Measurements from ENCODE around the gene L3MBTL1.

Gene L3MBTL1

DNA sequence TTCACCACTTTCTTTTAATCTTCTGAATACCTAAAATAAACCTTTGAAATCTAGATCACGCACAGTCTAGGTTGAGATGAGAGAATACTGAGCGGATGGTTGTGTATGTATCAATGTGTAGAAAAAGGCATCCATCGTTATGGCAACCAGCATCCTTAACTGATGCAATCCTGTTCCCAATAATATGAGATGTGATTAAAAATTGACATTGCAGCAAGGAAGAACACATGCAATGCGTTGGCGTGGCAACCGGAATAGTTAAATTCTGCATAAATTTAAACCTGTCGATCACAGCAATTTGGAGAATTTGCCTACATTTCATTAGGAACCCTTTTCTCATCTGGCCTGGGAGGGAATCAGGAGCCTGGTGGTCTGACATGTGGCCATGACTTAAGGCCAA, 1.3 kb upstream of the L3MBTL1 start:
- no peak for DNase-seq (ENCODE audit: low read depth in 2 of 2)

DNA sequence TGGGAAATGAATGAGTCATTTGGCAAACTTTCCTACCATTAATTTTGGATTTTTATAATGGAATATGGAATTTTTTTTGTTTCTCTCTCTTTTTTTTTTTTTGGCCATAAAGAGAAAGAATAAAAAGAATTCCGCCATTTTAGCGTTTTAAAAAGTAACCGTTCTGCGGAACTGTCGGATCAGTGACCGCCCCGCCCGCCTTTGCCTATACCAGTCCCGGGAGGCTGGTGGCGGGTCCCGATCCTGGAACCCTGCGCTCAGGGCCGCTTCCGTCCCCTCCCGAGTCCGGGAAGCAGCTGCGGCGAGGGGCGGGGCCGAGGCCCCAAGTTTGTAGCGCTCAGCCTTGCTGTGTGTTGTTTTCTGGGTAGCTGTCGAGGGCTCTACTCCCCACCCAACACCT, 609 bp downstream of the L3MBTL1 start:
- no peak for DNase-seq (ENCODE audit: low read depth in 2 of 2)

DNA sequence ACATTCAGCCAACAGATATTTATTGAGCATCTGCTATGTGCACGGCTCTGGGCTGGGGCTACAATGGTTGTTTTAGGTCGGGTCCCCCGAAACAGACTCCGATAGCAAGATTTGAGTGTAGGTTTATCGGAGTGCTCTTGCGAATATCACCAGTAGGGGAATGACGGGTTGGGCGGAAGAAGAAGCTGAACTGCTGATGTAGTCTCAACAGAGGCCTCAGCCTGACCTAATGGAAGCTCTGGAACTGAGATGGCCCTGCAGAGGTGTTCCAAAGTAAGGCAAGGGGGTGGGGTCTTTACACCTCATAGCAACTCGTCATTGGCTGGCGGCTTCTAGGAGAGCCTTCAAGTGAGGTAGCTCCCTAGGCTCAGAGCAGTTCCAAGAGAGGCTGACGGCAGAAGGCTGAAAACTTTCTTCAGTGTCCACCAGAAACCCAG, 1.1 kb downstream of the L3MBTL1 start:
- DNase-seq (ENCODE audit: low read depth in 2 of 2), result no peak

DNA sequence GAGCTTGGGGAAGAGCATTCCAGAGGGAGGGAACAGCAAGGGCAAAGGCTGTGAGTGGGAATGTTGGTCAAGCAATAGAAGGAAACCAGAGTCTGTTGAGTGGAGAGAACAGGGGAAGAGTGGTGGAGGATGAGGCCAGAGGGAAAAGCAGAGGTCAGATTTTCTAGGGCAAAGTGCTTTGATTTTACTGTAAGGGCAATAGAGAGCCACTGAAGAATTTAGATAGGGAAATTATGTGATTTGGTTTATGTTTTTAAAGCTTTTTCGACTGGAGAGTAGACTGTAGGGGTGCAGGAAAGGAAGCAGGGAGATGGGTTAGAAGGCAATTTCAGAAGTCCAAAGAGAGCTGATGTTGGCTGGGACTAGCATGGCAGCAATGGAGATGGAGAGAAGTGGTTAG, 4.4 kb downstream of the L3MBTL1 start:
- no peak for DNase-seq (ENCODE audit: low read depth in 2 of 2)

DNA sequence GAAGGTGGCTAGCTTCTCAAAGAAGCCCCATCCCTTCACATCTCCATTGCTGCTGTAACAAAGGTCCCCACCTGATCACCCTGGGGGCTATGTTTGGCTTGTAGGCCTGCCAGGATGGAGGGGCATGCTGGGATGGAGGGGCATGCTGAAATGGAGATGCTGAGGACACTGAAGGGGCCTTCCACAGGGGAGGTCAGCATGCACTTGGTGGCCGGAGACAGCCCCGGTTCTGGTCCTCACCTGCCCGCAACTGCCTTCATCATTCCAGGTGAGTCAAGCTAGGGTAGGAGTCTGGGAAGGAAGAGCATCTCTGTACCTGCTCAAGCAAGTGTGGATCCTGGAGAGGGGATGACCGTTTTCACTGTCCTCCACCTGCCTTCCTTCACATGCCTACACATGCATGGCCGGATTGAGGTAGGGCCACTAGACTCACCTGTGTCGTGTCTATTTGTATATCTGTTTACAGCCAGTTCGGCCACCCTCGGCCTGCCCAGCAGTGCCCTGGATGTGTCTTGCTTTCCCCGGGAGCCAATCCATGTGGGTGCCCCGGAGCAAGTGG, 6.0 kb downstream of the L3MBTL1 start:
- no peak for DNase-seq (ENCODE audit: low read depth in 2 of 2)

DNA sequence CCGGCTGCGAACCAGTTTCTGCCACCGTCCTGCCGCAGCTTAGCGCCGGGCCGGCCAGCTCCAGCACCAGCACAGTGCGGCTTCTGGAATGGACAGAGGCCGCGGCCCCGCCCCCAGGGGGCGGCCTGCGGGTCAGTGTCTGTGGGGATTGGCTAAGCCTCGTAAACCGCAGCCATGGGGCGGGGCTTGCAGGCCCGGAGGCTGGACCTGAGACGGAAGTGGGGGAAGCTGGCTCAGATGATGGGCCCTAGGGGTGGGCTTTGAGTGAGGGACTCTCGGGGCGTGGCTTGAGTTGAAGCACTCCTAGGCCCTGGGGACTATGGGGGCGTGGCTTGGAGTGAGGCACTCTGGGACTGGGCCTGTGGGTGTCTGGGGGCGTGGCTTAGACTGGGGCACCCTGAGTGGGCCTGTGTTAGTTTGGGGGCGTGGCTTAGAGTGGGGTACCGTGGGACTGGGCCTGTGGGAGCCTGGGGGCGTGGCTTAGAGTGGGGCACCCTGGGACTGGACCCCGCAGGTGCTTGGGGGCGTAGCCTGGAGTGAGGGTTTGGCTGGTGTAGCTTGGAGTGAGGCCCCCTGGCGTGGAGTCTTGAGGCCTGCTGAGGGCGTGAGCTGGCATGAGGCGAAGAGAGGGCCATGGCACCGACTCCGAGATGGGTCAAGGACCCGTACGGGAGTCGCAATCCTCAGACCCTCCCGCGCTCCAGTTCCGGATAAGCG, 6.6 kb downstream of the L3MBTL1 start:
- DNase-seq (ENCODE audit: low read depth in 2 of 2), result peak; percentile 95

DNA sequence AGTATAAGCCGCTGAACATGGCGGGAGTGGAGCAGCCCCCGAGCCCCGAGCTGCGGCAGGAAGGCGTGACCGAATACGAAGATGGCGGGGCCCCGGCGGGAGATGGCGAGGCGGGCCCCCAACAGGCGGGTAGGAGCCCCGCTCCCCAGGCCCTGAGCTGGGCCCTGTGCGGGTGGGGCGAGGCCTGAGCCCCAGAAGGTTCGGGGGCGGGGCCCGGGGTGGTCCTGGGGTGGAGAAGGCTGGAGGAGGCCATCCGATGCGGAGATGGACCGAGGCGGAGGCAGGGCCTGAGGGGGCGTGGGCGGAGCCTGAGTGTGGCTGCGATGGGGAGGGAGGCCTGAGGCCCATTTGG, 7.1 kb downstream of the L3MBTL1 start:
- no peak for DNase-seq (ENCODE audit: low read depth in 2 of 2)

DNA sequence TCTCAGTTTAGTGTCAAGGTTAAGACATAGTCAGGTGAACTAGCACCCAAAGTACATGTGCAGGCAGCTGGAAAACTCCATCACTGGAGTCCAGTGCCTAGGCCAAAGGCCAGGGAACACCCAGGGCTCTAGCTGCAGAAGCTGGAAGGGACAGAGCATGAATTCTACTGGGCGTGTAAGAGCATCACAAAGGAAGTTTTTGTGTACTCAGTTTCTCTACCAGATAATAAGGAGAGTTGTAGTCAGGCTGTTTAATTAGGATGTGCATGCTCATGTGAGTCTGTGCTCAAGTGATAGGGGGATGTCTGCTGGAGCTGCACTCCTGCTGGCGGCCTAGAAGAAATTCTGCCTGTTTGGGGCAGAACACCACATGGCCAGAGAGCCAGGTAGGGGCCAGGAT, 8.1 kb downstream of the L3MBTL1 start:
- no peak for DNase-seq (ENCODE audit: low read depth in 2 of 2)

DNA sequence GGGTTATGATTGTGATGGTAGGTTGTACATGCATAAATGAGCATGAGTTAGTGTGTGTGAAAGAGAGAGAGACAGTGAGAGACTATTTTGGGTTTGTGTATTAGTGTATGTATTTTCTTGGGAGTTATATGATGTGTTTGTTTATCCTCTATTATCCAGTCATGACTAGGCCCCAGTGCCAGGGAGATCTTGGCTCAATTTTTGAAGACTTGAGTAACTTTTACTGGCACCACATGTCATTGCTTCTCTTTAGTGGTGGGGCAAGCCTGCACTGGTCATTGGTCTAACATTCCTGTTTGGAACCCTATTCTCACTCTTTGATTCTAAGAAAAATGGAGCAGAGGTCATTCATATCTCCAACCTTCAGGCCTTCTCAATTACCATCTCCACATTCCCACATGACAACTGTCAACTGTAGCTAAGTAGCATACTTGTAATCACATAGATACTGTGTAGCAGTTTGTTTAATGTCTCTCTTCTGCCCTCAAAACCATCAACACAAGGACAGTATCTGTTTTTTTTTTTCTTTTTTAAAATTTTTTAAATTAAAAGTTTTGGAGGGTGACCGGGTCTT, 8.8 kb downstream of the L3MBTL1 start:
- DNase-seq (ENCODE audit: low read depth in 2 of 2), result no peak

DNA sequence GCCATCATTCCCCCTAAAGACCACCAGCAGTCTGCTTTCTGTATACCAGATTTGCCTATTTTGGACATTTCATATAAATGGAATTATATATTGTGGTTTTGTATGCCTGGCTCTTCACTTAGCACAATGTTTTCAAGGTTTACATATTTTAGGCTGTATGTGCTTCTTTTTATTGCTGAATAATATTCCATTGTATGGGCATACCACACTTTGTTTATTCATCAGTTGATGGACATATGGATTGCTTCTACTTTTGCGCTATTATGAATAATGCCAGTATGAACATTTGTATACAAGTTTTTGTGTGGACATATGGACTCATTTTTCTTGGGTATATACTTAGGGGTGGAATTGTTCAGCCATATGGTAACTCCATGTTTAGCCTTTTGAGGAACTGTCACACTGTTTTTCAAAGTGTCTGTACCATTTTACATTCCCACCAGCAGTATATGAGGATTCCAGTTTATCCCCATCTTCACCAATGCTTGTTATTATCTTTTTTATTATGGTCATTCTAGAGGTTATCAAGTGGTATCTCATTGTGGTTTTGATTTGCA, 12.7 kb downstream of the L3MBTL1 start:
- no peak for DNase-seq (ENCODE audit: low read depth in 2 of 2)

DNA sequence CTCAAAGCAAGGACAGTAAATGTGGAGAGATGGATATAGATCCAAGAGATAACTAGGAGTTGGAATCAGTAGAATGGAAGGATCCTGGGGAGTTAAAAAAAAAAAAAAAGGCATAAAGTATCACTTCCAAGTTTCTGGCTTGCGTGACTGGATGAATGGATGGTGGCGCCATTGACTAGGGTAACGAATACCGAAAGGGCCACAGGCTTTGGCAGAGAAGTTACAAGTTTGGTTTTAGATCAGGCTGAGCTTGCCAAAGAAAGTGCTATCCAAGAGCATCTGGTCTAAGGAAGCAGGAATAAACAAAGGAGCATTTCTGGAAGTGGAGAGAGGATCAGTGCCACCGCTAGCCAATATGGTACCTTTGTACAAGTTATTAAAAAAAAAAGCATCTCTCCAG, 17.5 kb downstream of the L3MBTL1 start:
- no peak for DNase-seq (ENCODE audit: low read depth in 2 of 2)

DNA sequence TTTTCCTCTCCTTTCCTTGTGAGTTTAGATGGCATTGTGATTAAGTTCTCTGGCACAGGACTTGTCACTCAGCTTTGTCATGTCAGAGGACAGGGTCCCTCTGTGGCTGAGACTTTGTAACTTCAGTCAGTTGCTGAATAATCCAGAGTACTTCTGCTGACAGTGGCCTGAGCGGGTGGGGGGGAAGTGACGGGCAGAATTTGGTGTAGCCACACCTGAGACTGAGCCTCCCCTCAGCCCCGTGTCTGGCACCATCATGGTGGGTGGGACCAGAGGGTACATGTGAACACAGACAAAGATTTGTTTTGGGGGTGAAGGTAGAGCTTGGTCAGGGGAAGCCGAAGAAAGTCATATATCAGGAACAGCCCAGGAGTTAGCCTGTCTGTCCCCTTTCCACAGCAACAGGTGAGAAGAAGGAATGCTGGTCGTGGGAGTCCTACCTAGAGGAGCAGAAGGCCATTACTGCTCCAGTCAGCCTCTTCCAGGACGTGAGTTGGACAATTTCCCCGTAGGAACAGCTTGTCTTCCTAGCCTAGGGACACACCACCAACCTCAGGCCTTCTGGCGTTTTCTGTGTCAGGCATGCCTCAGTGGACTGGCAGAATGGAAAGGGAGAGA, 20.9 kb downstream of the L3MBTL1 start:
- DNase-seq (ENCODE audit: low read depth in 2 of 2), result no peak

DNA sequence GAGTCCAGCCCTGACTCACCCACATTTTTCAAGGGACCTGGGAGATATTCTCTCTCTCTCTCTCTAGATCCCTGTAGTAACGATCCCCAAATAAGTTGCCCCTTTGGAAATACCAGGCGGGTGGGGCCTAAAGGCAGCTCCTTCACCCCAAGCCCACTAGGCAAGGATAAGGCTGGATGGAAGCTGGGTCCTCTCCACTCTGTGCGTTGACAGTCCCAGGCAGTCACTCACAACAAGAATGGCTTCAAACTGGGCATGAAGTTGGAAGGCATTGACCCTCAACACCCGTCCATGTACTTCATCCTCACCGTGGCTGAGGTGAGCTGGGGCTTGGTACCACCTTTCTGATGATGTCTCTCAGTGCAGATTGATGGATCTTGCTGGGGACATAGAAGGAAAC, 21.6 kb downstream of the L3MBTL1 start:
- no peak for DNase-seq (ENCODE audit: low read depth in 2 of 2)

DNA sequence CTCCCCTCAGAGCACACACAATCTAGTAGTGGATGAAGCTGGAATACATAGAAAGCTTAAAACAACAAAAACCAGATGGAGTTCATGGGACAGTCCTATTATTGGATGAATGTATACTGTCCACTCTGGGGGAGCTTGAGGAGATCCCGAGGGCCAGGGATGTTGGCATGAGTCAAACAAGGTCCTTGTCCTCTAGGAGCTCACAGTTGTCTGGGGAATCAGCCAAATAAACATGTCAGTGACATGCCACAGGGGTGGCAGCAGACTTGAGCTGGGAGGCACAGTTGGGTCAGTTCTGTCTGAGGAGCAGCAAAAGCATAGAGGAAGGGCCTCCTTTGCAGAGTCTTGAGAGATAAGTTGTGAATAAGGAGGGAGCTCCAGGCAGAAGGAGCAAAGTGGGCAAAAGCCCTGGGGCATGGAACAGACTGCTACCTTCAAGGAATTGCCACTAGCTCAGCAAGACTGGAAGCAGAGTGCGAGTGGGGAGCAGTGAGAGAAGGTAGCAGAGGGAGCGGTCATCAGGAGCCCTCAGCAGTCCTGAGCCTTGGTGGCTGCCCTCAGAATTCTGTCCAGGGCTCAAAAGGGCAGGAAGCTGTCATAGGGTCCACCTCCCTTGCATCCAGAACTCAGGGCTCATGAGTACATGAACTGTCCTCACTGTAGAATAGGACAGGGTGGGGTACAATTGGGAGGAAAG, 22.1 kb downstream of the L3MBTL1 start:
- no peak for DNase-seq (ENCODE audit: low read depth in 2 of 2)

DNA sequence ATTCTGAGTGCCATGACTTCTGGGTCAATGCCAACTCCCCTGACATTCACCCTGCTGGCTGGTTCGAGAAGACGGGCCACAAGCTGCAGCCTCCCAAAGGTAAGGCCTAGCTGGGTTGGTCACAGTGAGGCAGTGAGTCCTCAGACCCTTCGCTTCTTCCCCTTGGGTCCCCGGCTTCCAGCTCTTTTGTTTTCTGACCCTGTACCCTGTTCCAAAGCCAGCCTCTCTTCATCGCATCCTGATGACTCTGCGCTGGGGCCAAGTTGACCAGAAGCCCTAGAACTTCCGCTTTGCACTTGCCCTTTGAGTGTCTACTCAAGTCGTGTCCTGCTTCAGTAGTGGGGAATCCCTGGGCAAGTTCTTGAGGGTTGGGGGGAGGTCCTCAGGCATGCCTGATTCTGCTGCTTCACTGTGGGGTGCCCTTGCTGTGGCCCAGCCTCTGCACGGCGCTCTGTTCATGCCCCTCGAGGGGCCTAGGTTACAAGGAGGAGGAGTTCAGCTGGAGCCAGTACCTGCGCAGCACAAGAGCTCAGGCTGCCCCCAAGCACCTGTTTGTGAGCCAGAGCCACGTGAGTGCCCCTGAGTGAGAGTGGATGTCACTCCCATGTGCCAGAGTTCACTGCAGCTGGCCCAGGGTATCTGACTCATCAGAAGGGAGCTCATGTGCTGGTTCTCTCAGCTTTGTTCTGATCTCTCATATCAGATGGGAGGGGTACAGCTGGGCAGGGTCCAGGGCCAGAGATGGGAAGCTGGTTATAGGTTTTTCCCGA, 23.0 kb downstream of the L3MBTL1 start:
- DNase-seq (ENCODE audit: low read depth in 2 of 2), result no peak

DNA sequence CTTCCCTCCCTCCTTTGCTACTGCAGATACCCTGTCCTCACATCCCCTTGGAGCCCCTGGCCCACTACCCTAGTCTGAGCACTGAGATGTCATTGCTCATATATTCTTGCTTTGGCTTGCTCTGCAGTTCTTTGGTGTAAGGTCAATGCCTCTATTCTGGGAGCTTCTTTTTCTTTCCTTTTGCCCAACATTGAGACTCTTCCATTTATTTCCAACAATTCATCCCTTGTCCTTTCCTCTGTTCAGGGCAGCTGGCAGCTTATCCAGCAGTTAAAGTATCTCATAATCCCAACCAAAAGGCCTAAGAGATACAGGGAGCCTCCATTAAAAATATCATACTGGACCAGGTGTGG, 23.6 kb downstream of the L3MBTL1 start:
- no peak for DNase-seq (ENCODE audit: low read depth in 2 of 2)

DNA sequence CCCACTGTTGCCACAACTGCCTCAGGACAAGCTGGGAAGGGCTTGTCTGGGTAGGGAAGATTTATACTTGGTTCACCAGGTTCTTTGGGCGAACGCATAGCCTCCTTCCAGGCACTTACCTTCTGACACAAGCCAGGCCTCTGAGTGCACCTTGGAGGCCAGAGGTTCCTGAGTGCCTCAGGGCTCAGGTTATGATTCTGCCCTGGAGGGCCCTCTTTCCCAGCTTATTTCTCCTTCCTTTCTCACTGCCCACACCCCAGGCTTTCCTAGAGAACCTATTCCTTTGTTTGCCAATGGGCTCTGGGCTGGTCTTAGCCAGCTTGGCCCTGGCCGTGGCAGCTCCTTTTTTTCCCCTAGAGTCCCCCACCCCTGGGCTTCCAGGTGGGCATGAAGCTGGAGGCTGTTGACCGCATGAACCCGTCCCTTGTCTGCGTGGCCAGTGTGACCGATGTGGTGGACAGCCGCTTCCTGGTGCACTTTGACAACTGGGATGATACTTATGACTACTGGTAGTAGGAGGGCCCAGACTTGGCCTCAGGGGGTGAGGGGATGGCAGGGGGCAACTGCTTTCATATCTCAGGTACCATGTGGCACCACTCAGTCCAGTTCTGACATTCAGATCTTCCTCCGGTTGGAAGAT, 25.0 kb downstream of the L3MBTL1 start:
- no peak for DNase-seq (ENCODE audit: low read depth in 2 of 2)

DNA sequence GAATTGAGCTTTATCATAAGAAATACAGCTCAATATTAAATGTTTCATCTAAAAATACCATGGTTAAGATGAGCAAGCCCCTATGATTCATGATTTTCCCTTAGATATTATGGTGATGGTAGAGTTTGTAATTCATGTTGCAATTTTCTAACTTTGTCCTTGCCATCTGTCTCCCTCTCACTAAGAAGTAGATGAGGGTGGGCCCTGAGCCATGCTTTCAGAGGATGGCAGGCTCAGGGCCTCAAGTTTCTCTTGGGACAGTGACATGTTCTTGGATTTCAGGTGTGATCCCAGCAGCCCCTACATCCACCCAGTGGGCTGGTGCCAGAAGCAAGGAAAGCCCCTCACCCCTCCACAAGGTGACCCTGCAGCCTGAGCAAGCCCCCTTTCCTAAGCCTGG, 25.6 kb downstream of the L3MBTL1 start:
- no peak for DNase-seq (ENCODE audit: low read depth in 2 of 2)

DNA sequence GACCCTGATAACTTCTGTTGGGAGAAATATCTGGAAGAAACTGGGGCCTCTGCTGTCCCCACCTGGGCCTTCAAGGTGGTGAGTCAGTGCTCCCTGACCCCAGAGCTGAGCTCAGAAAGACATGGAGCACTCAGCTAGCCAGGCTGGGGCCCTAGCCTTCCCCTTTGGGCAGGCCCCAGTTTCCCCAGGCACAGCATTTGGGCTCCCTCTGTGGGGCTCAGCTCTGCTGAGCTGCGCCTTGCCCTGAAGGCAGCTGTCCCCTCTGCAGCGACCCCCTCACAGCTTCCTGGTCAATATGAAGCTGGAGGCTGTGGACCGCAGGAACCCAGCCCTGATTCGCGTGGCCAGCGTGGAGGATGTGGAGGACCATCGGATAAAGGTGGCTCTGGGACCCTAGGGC, 26.5 kb downstream of the L3MBTL1 start:
- DNase-seq (ENCODE audit: low read depth in 2 of 2), result no peak

DNA sequence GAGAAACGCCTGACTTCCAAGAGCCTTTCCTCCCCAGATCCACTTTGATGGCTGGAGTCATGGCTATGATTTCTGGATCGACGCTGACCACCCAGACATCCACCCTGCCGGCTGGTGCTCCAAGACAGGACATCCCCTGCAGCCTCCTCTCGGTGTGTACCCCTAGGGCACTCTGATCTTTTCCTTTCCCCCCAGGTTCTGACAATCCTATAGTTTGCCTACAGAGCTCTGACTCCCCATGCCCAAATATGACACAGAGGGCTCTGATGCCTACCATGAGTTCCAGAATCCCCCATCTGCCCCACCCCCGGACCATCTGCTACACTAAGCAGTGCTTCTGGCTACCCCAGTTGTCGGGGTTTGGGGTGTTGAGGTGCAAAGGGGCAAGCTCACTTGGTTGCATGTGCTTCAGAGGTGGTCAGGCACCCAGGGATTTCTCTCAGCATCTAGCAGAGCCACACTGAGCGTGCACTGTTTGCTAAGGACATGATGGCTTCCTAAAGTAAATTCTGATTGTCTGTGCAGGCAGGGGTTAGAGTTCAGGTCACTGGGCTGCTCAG, 27.4 kb downstream of the L3MBTL1 start:
- DNase-seq (ENCODE audit: low read depth in 2 of 2), result no peak
